ENCODE measurements around the gene IL1R1. TPM values are rescaled to one million over a fixed set of nuclear protein-coding genes. Genes with fewer than 3 reads are reported as not detected.

Gene IL1R1
- polyA plus RNA-seq, 5 donors = 82.9 to 144 (median 115) TPM

DNA sequence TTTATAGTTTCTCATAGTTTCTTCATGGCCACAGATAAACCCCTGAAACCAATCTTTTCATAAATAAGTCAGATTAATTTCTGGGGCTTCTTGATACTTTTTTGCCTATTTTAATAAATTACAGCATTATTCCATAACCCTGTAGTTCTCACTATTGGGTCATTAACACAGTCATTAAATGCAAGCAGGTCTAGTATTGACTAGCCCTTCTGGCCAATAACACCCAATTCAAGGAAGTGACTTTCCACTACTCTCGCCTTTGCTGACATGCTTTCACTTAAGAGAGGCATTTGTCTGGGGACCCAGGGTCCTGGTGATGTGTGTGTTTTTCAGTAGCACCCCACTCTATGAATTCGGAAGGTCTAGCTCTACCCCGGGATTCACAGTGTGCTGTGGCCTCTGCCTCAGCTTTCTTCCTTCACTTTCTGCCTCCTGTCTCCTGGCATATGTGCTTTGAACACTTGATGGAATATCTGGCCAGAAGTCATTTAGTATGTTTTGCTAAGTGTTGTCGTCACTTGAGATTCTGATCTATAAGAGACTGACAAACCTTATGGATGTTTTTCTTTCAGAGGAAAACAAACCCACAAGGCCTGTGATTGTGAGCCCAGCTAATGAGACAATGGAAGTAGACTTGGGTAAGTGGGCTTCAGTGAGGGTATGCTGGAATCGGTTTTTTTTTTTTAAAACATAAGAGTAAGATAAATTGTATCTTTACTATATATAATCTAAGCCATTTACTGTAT lies 25.7 kb downstream of the IL1R1 start:
- DNase-seq = no peak

DNA sequence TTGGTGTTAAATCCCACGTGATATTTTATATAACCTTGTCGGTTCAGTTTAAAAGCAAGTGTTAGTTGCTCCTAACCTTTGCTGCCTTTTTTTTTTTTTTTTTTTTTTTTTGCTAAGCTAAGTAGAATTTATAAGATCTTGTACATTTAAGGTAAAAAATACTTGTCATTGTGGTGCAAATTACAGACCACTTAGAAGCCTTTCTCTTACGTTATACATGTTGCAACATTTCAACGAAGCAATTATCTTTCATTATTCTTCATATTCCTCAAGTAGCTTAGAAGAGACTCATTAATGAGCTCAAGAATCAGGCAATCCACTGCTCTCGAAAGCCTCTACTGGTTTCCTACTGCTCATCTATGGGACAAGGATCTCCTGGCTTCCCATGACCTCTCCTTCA lies 29.4 kb downstream of the IL1R1 start:
- no peak for DNase-seq

DNA sequence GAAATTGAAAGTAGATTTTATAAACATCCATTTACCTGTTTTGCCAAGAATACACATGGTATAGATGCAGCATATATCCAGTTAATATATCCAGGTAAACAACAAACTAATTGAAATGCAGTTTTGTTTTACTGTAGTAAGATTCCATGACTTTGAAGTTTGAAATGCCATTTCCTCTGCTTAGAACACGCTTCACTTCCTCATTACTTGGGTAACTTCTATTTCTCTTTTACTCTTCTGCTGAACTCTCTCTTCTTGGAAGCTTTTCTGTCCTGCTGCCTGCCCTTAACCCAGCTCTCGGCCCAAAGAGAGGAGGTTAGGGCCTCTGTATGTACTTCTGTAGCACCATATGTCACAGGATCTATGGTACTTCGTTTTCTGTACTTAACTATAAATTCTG lies 30.2 kb downstream of the IL1R1 start:
- DNase-seq = no peak

DNA sequence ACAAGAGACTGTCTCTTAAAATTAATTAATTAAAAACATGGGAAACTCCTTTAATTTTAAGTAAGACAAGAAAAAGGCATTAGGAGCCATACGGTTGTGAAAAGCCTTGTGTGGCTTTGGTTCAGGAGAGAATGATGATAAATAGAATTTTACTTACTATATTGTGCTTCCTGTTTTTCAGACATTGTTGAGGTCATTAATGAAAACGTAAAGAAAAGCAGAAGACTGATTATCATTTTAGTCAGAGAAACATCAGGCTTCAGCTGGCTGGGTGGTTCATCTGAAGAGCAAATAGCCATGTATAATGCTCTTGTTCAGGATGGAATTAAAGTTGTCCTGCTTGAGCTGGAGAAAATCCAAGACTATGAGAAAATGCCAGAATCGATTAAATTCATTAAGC lies 33.6 kb downstream of the IL1R1 start:
- no peak for DNase-seq

DNA sequence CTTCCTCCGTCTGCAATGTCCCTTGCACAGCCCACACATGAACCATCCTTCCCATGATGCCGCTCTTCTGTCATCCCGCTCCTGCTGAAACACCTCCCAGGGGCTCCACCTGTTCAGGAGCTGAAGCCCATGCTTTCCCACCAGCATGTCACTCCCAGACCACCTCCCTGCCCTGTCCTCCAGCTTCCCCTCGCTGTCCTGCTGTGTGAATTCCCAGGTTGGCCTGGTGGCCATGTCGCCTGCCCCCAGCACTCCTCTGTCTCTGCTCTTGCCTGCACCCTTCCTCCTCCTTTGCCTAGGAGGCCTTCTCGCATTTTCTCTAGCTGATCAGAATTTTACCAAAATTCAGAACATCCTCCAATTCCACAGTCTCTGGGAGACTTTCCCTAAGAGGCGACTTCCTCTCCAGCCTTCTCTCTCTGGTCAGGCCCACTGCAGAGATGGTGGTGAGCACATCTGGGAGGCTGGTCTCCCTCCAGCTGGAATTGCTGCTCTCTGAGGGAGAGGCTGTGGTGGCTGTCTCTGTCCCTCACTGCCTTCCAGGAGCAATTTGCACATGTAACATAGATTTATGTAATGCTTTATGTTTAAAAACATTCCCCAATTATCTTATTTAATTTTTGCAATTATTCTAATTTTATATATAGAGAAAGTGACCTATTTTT lies 35.4 kb downstream of the IL1R1 start:
- DNase-seq = no peak

DNA sequence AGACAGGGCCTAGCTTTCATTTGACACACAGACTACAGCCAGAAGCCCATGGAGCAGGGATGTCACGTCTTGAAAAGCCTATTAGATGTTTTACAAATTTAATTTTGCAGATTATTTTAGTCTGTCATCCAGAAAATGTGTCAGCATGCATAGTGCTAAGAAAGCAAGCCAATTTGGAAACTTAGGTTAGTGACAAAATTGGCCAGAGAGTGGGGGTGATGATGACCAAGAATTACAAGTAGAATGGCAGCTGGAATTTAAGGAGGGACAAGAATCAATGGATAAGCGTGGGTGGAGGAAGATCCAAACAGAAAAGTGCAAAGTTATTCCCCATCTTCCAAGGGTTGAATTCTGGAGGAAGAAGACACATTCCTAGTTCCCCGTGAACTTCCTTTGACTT lies 36.5 kb downstream of the IL1R1 start:
- no peak for DNase-seq

DNA sequence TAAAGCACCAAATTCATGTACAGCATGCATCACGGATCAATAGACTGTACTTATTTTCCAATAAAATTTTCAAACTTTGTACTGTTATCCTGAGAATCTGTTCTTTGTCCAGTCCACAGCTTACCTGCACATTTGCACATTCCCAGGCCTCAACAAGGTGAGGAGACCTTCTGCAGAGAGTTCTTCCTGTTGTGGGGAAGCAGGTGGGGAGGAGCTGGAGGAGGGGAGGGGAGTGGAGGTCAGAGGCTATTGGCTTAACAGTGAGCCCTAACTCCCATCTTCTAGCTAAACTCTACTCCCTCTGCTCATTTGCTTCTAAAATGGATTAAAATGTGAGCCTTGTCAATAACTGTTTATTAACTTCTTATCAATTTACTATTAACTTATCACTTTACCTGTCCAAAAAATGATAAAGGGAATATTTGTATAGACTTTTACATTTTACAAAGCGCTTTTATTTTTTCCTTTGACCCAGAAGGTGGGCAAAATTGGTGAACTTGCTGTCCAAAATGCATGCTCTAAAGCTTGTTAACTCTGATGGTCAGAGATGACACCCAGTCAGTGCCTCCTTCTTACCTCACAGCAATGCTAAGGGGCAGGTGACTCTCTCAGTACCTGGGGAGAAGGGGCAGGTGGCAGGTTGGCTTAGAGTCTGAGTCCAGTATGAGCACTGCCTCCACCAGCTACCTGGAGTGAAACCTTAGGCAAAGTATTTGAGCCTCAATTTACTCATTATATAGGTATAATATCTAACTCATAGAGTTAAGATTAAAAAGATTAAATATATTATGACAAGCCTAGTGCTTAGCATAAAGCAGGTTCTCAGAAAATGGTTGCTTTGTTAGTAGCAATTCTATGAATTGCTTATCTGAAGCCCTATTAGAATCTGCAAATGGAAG lies 37.5 kb downstream of the IL1R1 start:
- no peak for DNase-seq

DNA sequence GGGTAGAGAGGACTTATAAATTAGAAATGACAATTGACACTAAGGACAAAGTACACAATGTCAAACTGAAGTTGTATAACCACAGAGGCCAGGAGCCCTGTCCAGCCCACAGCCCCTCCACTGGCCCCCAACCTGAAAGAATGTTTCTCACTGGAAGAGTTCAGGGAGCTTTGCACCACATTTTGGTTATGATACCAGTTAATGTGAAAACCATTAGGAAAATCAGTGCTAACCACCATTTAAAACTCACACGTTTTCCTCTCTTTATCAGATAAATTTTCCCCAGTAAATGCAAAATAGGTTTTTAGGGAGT lies 38.1 kb downstream of the IL1R1 start:
- DNase-seq = no peak

DNA sequence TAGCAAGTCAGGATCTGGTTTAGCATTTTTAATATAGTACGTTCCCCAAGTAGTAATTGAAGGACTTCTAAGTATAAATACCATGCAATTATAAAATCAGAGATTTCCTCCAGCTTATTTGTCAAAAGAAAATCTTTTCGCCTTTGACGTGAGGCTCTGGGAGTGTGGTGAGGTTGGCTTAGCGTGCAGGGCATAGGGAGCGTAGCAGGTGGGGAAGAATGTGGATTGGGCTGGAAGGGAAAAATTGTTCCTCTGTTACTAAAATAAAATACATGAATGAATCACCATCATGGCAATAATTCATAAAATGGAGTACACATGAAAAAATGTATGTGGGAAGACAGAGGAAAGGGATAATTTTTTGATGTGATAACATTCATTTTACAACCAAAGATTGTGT lies 38.8 kb downstream of the IL1R1 start:
- no peak for DNase-seq

DNA sequence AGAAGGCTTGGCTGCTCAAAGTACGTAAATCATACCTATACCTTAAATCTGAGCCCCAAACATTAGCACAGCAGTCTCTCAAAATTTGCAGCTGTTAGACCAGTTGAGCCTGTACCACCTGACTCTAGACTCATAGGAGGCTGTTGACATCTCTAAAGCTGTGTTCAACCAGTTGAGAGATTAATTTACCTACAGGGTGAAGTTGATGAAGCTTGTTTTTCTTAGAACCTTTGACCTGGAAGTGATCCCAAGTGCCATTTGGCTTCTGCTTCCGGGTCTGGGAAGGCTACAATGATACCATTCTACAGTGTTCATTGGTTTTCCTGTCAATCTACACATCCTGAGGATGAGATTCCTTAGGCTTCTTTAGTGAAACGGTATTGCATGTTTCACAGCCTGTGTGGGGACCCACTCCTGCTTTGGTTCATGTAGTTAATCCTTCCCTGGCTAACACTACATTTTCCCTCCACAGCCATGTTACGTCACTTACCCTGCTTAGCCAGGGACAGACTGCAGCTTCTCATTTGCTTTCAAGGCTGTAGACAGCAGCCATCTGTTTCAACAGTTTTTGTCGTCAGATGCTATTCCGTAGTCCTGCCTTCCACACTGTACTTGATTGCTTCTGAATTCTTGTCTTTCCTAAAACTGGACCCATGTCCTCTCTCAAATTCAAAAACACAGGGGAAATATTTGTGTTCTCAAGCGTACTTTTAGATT lies 39.5 kb downstream of the IL1R1 start:
- peak in 1 of 2 donors; percentile 31 for DNase-seq

DNA sequence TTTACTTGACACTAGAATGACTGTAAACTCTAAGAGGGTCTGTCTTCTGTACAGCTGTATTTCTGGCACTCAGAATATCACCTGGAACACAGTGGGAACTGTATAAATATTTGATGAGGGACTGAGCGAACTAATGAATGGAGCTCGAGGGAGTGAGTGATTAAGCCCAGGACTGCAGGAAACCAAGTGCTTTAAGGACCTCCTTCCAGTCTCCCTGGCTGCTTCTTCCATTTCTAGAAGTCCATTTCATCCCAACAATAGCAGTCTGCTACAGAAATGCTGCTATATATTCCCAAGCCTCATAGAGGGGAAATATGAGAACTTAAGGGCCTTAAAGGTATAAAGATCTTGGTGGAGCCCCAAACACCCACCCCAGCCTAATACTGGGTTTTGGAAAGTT lies 41.5 kb downstream of the IL1R1 start:
- no peak for DNase-seq

DNA sequence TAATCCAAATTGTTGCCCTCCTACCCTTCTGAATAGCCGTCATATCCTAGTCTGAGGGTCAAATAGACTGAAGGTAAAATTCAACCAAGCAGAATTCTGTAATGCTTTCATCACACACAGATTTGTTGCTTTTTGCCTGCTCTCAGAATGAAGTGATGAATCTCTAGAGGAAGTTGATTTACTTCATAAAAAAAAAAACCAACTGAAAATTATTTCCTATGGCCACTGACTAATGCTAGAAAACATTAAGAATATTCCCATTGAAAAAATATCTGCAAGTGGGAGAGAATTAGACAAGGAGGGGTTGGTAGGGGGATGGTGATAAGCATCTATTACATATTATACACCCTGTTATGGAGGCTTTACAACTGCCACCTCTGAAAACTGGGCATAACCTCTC lies 42.0 kb downstream of the IL1R1 start:
- no peak for DNase-seq

DNA sequence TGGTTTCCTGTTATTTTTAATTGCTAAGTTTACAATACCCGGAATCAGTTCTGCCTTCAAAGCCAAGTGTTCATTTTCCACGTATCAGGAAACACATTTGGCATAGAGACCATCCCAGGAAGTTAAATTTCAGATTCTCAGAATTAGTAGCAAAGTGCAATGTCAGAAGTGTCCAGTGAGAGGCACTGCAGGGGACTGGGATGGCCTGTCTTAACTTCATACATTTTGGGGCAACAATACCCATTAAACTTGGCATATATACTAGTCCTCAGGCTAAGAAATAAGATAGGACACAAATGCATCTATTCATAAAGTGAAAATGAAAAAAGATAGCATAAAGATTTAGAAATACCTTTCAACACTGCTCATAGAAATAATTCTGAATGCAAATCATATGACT lies 42.8 kb downstream of the IL1R1 start:
- DNase-seq = no peak

DNA sequence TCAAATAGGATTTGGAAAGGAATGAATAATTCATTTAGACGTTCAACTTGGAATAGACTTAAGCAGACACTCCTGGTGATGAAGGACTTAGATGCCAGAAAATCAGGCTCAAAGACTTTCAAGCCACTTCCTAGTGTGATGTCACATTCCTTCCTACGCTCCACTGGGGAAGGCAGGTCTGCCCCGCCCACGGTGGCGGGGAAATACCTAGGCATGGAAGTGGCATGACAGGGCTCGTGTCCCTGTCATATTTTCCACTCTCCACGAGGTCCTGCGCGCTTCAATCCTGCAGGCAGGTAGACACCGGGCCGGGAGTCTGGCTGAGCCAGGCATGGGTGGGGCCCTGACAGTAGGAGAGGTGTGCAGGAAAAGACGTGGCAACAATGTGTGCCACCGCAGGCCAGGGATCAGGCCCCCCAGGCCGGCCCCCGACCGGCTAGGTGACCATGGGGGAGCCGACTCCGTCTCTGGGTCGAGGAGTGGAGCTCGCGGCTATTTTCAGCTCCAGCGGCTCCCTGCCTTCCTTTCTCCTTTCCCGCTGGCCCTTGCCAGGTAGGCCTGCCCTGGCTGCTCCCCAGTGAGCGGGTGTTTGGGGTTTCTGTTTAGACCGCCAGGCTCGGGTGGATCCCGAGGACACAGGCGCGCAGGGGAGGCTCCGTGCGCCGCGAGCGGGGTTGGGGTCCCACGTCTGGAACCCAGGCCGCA lies 44.4 kb downstream of the IL1R1 start, which contains the start of gene IL1RL2:
Gene IL1RL2 (plus strand): TSS at position 233 of the 705 bp plus-strand sequence. CDS start 845 bp downstream, outside the sequence.
- DNase-seq = no peak

DNA sequence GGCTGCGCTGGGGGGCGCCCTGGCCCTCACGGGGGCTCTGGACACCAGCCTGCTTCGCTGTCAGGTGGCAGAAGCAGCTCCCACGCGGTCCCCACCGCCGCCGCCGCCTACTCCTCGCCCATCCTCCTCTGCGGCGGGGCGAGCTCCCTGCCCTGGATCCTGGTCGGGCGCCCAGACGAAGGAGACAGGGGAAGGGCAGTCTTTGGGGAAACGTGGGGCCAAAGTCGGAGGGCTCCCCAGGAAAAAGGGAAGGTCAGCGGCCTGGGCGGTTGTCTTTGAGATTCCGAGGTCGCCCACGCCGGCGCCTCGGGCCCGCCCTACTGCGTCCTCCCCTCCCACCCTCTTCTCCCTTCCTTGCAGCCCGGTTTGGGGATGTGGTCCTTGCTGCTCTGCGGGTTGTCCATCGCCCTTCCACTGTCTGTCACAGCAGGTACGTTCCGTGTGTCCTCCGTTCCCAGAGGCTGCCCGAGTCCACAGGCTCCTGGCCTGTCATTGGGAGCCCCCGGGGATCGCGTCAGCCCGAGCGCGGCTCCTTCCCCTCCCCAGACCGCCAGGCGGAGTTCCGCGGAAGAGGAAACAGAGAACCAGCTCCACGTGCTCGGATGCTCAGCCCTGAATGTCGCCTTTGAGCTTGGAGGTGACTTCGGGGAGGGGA lies 45.1 kb downstream of the IL1R1 start:
- peak; percentile 45 to 54 for DNase-seq

DNA sequence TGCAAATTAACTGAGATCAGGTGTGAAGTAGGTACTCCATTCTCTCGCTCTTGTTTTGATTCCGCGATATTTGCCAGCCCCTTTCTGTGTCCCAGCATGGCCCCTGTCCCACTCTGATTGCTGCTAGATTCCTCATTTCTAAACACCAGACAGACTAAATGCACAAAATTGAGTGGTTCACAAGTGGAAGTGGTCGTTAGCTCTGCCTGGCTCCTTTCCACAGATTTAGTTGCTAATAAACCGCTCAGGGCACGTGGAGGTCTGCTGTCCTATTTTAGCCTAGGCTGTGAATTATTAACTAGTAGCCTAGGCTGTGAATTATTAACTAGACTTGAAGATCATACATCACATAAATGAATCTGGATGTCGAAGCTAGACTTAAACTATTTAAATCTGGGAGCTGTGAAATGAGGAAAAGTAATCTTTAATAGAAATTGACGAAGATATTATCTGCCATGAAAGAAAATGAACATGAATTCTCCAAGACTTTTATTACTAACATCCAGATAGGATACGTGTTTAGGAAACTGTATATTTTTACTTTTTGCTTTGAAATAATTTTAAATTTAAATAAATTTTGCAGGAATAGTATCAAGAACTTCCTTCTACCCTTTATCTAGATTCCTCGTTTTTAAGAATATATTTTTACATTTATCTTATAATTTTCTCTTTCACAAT lies 48.0 kb downstream of the IL1R1 start:
- DNase-seq = peak; percentile 39 to 42

DNA sequence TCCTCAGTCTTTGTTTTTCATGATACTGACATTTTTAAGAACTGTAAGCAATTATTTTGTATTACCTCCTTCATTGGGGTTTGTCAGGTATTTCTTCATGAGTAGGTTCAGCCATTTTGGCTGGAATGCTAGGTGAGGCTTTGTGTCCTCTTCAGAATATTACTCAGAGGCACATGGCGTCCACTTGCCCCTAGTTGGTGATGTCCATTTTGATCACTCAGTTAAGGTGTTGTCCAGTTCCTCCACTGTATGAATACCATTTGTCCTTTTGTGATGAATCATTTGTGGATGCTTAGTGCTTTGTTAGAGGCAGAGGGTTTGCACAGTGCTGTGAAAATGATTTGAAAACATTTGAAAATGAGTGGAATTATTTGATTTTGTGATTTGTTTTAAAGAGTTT lies 49.0 kb downstream of the IL1R1 start:
- no peak for DNase-seq

DNA sequence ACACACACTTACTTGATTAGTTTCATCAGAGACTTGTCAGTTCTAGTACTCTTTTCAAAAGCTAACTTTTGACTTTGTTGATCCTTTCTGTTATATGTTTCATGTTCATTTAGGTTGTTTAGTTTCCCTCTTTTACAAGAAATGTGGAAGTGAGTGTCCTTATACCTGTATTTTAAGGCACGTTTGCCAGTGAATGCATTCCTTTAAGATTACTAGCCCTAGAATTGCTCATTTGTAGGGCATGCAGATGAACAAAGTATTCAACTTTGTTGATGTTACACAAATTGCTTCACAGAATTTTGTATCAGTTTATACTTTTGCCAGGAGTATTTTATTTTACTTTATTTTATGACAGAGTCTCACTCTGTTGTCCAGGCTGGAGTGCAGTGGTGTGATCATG lies 50.5 kb downstream of the IL1R1 start:
- DNase-seq = no peak

DNA sequence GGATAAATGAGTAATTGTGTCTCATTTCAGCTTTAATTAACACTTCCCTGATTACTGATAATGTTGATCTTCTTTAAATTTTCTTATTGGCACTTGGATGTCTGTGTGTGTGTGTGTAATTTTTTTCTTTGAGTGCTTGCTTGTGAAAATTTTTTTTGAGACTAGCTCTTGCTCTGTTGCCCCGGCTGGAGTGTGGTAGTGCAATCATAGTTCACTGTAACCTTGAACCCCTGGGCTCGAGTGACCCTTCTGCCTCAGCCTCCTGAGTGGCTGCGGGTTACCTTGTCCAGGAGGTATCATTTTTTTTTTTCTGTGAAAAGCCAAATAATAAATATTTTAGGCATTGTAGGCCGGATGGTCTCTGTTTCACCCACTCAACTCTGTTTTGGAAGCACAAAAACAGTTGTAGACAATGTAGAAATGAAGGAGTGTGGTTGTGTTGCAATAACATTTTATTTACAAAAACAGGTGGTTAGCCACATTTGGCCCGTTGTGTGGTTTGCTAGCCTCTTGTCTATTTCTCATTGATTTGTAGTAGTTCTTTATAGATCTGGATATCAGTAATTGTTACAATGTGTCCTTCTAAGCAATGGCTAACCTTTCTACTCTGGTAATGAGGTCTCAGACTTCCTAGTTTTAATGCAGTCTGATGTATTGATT lies 52.2 kb downstream of the IL1R1 start:
- DNase-seq = no peak

Data from right lung (tissue), 5 donors.